Loucy (cell line): ENCODE data around the gene EGFL7.

Source experiments
- H2AFZ ChIP-seq: fragments of 200-600 bp; sonication (generic); 2 replicates; pipeline ENCODE4 v1.6.0; 2016; ENCODE audit warnings: antibody characterized with exemption, mild to moderate bottlenecking, low read length, moderate library complexity
- H3F3A ChIP-seq: fragments of 200-600 bp; 2 replicates; pipeline ENCODE4 v1.6.0; 2016; ENCODE audit warnings: antibody characterized with exemption, low read depth, mild to moderate bottlenecking
- H3K27me3 ChIP-seq: fragments of 200-600 bp; sonication (generic); 2 replicates; pipeline ENCODE4 v1.6.1; 2014; ENCODE audit warnings: low read length, mild to moderate bottlenecking; ENCODE audit not compliant: insufficient read depth, poor library complexity, severe bottlenecking
- H3K36me3 ChIP-seq: fragments of 200-600 bp; sonication (generic); 2 replicates; pipeline ENCODE4 v1.6.1; 2016; ENCODE audit warnings: low read length; ENCODE audit not compliant: insufficient read depth
- H3K4me1 ChIP-seq: fragments of 200-600 bp; sonication (generic); 2 replicates; pipeline ENCODE4 v1.5.1; 2014; ENCODE audit warnings: low read length, mild to moderate bottlenecking; ENCODE audit not compliant: insufficient read depth, poor library complexity, severe bottlenecking
- H3K4me2 ChIP-seq: fragments of 200-600 bp; sonication (generic); 2 replicates; pipeline ENCODE4 v1.6.0; 2014; ENCODE audit warnings: antibody characterized with exemption, low read length, low read depth, mild to moderate bottlenecking; ENCODE audit not compliant: poor library complexity, severe bottlenecking
- H3K4me3 ChIP-seq: fragments of 200-600 bp; sonication (generic); 2 replicates; pipeline ENCODE4 v1.5.1; 2014; ENCODE audit warnings: low read length, mild to moderate bottlenecking, mixed read lengths; ENCODE audit not compliant: poor library complexity, severe bottlenecking
- H3K79me2 ChIP-seq: fragments of 200-600 bp; sonication (generic); 2 replicates; pipeline ENCODE4 v1.6.1; 2014; ENCODE audit warnings: low read length; ENCODE audit not compliant: insufficient read depth
- H3K9ac ChIP-seq: fragments of 200-600 bp; sonication (generic); 2 replicates; pipeline ENCODE4 v1.6.0; 2014; ENCODE audit warnings: mild to moderate bottlenecking, low read depth, low read length, moderate library complexity; ENCODE audit not compliant: poor library complexity, severe bottlenecking
- H3K9me2 ChIP-seq: fragments of 200-600 bp; sonication (generic); replicated peaks from 2 replicates; pipeline ENCODE4 v1.6.1; 2016; ENCODE audit warnings: low read depth, low read length, mixed read lengths
- H3K9me3 ChIP-seq: fragments of 200-600 bp; sonication (generic); 2 replicates; pipeline ENCODE4 v1.6.1; 2014; ENCODE audit warnings: mild to moderate bottlenecking, antibody characterized with exemption, low read length, low read depth; ENCODE audit not compliant: insufficient read depth
- H4K20me1 ChIP-seq: fragments of 200-600 bp; sonication (generic); 2 replicates; pipeline ENCODE4 v1.6.0; 2014; ENCODE audit warnings: antibody characterized with exemption, low read length, mild to moderate bottlenecking; ENCODE audit not compliant: insufficient read depth, poor library complexity, severe bottlenecking
- EZH2phosphoT487 ChIP-seq: fragments of 200-600 bp; IDR thresholded peaks from 2 replicates; pipeline ENCODE4 v1.6.1; 2018; ENCODE audit warnings: antibody characterized with exemption, mild to moderate bottlenecking, moderate library complexity, borderline replicate concordance
- TF ChIP-seq, protein P1 (sequence below): fragments of 200-600 bp; sonication (generic); conservative IDR thresholded peaks from 2 replicates; pipeline ENCODE4 v1.5.1; 2014; ENCODE audit warnings: mild to moderate bottlenecking, antibody characterized with exemption, low read length

EGFL7 gene

DNA sequence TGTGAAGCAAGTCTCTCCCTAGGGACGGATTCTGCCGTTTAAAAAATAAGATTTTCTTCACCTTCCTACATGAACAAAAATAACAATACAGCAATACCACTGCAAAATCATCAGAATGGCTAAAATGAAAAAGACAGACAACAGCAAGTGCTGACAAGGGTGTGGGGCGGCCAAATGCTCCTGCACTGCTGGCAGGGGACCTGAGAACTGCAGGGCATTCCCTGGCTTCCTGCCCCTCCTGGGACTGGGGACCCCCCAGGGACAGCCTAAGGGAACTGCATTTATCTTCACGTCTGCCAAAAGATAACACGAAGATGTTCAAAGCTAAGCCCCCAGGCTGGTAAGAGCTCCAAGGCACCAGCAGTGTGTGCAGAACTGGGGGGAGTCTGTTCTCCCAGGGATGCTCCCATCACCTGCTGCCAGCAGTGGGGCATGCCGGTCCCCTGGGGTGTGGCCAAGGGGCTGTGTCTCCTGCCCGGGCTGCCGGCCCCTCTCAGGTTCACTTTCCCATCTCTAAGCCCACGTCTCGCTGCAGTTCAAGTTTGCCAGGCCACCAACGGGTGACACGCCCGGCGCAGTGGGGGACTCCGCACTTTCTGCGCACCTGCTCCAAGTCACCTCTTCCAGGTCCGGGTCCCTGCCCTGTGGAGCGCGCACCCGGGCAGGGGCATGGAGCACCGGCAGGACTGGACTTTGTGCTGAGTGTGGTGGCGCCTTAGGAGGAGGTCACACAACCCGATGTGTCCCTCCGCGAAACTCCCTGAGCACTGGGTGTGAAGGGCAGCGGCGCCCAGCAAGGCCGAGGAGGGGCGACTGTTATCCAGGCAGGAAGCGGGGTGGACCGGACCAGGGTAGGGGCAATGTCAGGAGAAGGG is 4.5 kb upstream of the EGFL7 start:
- Histone ChIP-seq H3K4me1 (peaks cover 29% of the 10 kb centered on the region), H3K9ac (no peak overlapping the region), H3K9me3 (no peaks in the 10 kb centered on the region), H4K20me1 (no peaks in the 10 kb centered on the region), H3K27me3 (no peaks in the 10 kb centered on the region), H3K4me2 (peak overlapping the region; percentile 15), H3K79me2 (no peaks in the 10 kb centered on the region), H3K4me3 (no peak overlapping the region), H2AFZ (no peak overlapping the region), H3K36me3 (no peaks in the 10 kb centered on the region), H3K9me2 (no peaks in the 10 kb centered on the region), H3F3A (no peaks in the 10 kb centered on the region)
- TF ChIP-seq, protein P1, sequence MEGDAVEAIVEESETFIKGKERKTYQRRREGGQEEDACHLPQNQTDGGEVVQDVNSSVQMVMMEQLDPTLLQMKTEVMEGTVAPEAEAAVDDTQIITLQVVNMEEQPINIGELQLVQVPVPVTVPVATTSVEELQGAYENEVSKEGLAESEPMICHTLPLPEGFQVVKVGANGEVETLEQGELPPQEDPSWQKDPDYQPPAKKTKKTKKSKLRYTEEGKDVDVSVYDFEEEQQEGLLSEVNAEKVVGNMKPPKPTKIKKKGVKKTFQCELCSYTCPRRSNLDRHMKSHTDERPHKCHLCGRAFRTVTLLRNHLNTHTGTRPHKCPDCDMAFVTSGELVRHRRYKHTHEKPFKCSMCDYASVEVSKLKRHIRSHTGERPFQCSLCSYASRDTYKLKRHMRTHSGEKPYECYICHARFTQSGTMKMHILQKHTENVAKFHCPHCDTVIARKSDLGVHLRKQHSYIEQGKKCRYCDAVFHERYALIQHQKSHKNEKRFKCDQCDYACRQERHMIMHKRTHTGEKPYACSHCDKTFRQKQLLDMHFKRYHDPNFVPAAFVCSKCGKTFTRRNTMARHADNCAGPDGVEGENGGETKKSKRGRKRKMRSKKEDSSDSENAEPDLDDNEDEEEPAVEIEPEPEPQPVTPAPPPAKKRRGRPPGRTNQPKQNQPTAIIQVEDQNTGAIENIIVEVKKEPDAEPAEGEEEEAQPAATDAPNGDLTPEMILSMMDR, result no peak
- TF ChIP-seq EZH2phosphoT487, result no peak

DNA sequence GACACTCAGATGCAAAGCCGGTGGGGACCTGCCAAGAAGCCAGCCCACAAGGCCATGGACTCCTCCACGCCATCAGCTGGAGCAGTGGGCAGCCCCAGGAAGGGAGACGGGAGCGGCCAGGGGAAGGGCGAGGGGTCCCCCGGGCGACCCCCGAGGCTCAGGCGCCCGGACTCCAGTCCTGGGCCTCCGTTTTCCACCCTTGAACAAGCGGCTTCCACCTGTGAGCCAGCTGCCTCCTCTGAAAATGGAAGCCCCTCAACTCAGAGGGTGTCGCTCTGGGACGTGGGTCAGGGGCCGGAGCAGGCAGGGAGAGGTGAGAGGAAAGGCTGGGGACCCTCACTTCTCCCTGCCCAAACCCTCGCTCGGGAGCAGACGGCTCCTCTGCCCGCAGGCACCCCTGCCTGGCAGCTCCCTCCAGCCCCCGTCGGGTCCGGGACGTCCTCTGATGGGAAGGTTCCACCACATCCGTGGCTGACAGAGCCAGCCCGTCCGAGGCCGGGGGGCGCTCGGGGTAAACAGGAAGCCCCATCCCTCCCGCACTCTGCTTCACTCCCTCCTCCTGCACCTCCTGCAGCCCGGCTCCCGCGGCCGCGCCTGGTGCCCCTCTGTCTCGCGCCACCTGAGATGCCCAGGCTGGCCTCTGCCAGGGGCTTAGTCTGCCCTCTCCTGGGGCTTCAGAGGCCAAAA is 3.7 kb upstream of the EGFL7 start:
- H3K9me3 ChIP-seq, result no peaks in the 10 kb centered on the region
- H3F3A ChIP-seq, result no peaks in the 10 kb centered on the region
- H3K79me2 ChIP-seq, result no peaks in the 10 kb centered on the region
- no peak overlapping the region for H3K9ac ChIP-seq
- no peak for TF ChIP-seq EZH2phosphoT487
- TF ChIP-seq, protein P1, result no peak
- H3K4me1 ChIP-seq, result peaks cover 29% of the 10 kb centered on the region
- H3K27me3 ChIP-seq, result no peaks in the 10 kb centered on the region
- peak overlapping the region; percentile 10 for H3K4me3 ChIP-seq
- no peaks in the 10 kb centered on the region for H3K9me2 ChIP-seq
- no peaks in the 10 kb centered on the region for H4K20me1 ChIP-seq
- no peaks in the 10 kb centered on the region for H3K36me3 ChIP-seq
- H3K4me2 ChIP-seq, result peak overlapping the region; percentile 15
- no peak overlapping the region for H2AFZ ChIP-seq

DNA sequence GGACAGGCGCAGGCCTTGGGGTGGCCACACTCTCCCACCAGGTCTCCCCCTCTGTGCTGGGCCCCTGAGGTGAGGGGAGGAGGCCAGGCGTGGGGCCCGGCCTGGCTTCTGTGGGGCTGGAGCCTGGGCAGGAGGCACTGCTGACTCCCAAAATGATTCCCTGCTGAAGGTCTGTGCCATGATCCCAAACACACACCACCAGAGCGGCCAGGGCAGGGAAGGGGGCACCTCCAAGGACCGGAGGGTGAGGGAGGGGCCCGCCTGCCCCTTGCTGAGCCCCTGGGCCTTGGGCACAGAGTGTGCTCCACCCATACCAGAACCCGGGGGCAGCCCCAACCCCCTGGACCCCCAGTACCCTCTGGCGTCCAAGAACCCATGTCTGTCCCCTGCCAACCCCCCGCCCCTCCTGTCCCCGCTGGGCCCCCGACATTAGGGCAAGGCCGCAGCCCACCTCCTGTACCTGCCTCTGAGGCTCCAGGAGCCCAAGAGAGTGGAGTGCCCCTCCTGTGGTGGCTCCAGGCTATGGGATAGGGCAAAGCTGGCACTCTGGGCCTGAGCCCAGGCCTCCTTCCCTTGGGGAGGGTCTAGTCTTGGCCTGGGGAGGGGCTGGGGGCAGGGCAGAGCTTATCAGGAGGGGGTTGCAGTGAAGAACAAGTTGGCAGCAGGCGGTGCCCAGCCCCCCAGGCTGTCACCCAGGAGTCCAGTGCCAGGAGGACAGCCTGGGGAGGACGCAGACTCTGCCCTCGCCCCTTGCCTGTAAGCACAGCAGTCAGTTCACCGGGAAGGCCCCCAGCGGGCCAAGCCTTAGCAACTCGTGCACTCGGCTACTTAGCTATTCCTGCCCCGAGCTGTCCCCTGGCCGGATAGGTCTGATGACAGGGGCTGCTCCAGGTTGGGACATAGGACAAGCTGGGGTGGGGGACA is 2.6 kb upstream of the EGFL7 start:
- Histone ChIP-seq H4K20me1 (no peaks in the 10 kb centered on the region), H3K9ac (no peak overlapping the region), H3K36me3 (no peaks in the 10 kb centered on the region), H3K79me2 (no peaks in the 10 kb centered on the region), H3K4me2 (no peak overlapping the region), H2AFZ (no peak overlapping the region), H3K27me3 (no peaks in the 10 kb centered on the region), H3K9me3 (no peaks in the 10 kb centered on the region), H3F3A (no peaks in the 10 kb centered on the region), H3K4me3 (no peak overlapping the region), H3K4me1 (peaks cover 23% of the 10 kb centered on the region), H3K9me2 (no peaks in the 10 kb centered on the region)
- TF ChIP-seq EZH2phosphoT487, result no peak
- TF ChIP-seq, protein P1, result no peak
